NT2/D1 (cell line): ENCODE results near the gene UFC1.
A peak's percentile ranks its signal among the peaks of the same experiment; 100 is the strongest.

Experiments used
- DNase-seq: peaks from one replicate; pipeline ENCODE4 v3.0.0-alpha.2; 2011; ENCODE audit warnings: low read depth, low spot score
- H3K27me3 ChIP-seq: 2 replicates; pipeline ENCODE4 v1.6.0; 2011; ENCODE audit warnings: mild to moderate bottlenecking; ENCODE audit not compliant: insufficient read length, insufficient read depth
- H3K36me3 ChIP-seq: 2 replicates; pipeline ENCODE4 v1.6.1; 2011; ENCODE audit warnings: mild to moderate bottlenecking, low read length, mixed read lengths; ENCODE audit not compliant: insufficient read depth, insufficient read length
- H3K4me1 ChIP-seq: 2 replicates; pipeline ENCODE4 v1.5.1; 2011; ENCODE audit not compliant: insufficient read depth, insufficient read length
- H3K4me3 ChIP-seq: 2 replicates; pipeline ENCODE4 v1.5.1; 2011; ENCODE audit warnings: low read depth; ENCODE audit not compliant: insufficient read length
- H3K9ac ChIP-seq: 2 replicates; pipeline ENCODE4 v1.6.0; 2011; ENCODE audit warnings: low read depth; ENCODE audit not compliant: insufficient read length
- H3K9me3 ChIP-seq: 2 replicates; pipeline ENCODE4 v1.5.1; 2011; ENCODE audit warnings: mild to moderate bottlenecking, low read length; ENCODE audit not compliant: insufficient read depth
- SUZ12 ChIP-seq: IDR thresholded peaks from 2 replicates; pipeline ENCODE4 v1.6.1; 2011; ENCODE audit not compliant: insufficient read length, insufficient read depth; ENCODE audit errors: extremely low read depth
- YY1 ChIP-seq: IDR thresholded peaks from 2 replicates; pipeline ENCODE4 v1.6.1; 2011; ENCODE audit not compliant: insufficient read length, insufficient read depth
- ZNF274 ChIP-seq: IDR thresholded peaks from 2 replicates; pipeline ENCODE4 v1.6.1; 2011; ENCODE audit warnings: mild to moderate bottlenecking, low read depth, low read length

The UFC1 gene

DNA sequence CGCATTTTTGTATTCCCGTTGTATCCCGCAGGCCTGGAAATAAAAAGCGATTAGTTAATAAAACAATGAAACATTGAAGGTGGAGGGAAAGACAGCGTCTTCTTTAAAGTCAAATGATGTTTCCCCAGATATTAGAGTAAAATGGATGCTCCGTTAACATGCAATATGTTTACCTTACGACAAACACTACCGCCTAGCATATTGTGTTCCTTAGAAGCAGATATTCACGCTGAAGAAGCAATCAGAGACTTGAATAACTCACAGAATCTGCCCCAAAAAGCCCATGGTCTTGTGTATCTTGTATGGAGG is 24.1 kb downstream of the UFC1 start:
- no peak for DNase-seq
- Histone ChIP-seq H3K9me3 (no peaks in the 10 kb centered on the region), H3K27me3 (no peaks in the 10 kb centered on the region), H3K4me1 (peaks cover 8% of the 10 kb centered on the region), H3K4me3 (peak overlapping the region; percentile 90), H3K9ac (peak overlapping the region; percentile 92), H3K36me3 (peaks cover 34% of the 10 kb centered on the region)
- no peak for TF ChIP-seq ZNF274
- TF ChIP-seq YY1: no peak
- no peak for TF ChIP-seq SUZ12

DNA sequence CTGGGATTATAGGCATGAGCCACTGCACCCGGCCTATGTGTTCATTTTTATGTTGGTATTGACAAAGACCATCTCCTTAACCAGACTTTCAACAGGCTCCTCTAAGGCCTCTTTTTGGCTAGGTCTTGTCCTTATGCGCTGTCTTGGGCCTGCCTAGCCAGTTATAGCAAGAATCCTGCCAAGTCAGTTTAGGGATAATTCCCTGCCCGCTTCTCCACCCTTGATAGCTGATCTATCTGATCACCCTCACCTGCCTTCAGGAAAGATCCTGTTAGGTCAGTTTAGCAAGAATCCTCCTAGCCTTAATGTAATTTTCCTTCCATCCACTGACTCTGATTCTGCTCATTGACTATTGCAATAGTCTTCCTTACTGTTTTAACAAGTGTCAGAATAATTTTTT is 25.9 kb downstream of the UFC1 start:
- TF ChIP-seq YY1: no peak
- no peak for TF ChIP-seq SUZ12
- TF ChIP-seq ZNF274: no peak
- H3K4me1 ChIP-seq: peaks cover 8% of the 10 kb centered on the region

GRCh38 chr1:161180639-161181038 is 26.9 kb downstream of the UFC1 start:
- H3K36me3 ChIP-seq: peaks cover 9% of the 10 kb centered on the region
- H3K27me3 ChIP-seq: no peaks in the 10 kb centered on the region
- no peak for DNase-seq
- no peak overlapping the region for H3K9ac ChIP-seq
- TF ChIP-seq YY1 (no peak), ZNF274 (no peak), SUZ12 (no peak)
- no peaks in the 10 kb centered on the region for H3K9me3 ChIP-seq
- peaks cover 8% of the 10 kb centered on the region for H3K4me1 ChIP-seq
- no peak overlapping the region for H3K4me3 ChIP-seq

More for the DNA sequence above, 25.9 kb downstream of the UFC1 start:
- Histone ChIP-seq H3K27me3 (no peaks in the 10 kb centered on the region), H3K9me3 (no peaks in the 10 kb centered on the region), H3K9ac (no peak overlapping the region), H3K4me3 (no peak overlapping the region), H3K36me3 (peaks cover 18% of the 10 kb centered on the region)
- DNase-seq: no peak

- H3K4me3 ChIP-seq: no peak overlapping the region
- H3K36me3 ChIP-seq: no peaks in the 10 kb centered on the region
- H3K27me3 ChIP-seq: no peaks in the 10 kb centered on the region
- no peak overlapping the region for H3K9ac ChIP-seq
- DNase-seq: no peak
- no peaks in the 10 kb centered on the region for H3K9me3 ChIP-seq
- no peaks in the 10 kb centered on the region for H3K4me1 ChIP-seq
- TF ChIP-seq ZNF274 (no peak), SUZ12 (no peak), YY1 (no peak)
Observed at GRCh38 chr1:161182214-161182613, 28.4 kb downstream of the UFC1 start.

- Histone ChIP-seq H3K4me3 (no peak overlapping the region), H3K9ac (no peak overlapping the region), H3K36me3 (peaks cover 4% of the 10 kb centered on the region), H3K9me3 (no peaks in the 10 kb centered on the region), H3K4me1 (no peaks in the 10 kb centered on the region), H3K27me3 (no peaks in the 10 kb centered on the region)
- TF ChIP-seq ZNF274 (no peak), YY1 (no peak), SUZ12 (no peak)
- no peak for DNase-seq
Observed at GRCh38 chr1:161185282-161185682, 31.5 kb downstream of the UFC1 start.

DNA sequence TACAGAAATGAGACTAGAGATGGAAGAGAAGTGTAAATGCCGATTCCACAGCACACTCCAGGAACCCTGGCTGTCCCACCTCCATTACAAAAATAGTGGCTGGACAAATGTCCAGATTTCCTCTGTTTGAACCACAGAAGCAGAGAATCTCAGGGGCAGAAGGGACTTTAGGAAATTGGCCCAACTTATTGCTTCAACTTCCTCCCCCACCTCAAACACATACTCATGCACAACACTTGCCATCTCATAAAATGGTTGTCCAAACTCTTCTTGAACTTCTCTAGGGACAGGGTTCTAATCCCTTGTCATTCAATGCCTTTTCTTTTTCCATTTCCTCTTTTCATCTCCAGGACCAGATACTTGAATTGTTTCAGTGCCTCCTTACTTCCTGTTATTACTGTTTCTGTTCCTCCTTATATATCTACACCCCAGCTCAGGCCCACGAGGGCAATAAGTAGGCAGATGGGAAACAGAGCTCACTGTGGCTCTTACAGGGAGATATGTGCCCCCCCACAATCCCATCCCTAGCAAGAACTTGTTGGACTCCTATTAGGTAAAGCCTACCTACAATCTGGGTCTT is 32.0 kb downstream of the UFC1 start:
- Histone ChIP-seq H3K27me3 (no peaks in the 10 kb centered on the region), H3K4me1 (peaks cover 1% of the 10 kb centered on the region), H3K9me3 (no peaks in the 10 kb centered on the region), H3K4me3 (no peak overlapping the region), H3K36me3 (peaks cover 8% of the 10 kb centered on the region), H3K9ac (no peak overlapping the region)
- TF ChIP-seq YY1 (no peak), ZNF274 (no peak)
- no peak for DNase-seq

DNA sequence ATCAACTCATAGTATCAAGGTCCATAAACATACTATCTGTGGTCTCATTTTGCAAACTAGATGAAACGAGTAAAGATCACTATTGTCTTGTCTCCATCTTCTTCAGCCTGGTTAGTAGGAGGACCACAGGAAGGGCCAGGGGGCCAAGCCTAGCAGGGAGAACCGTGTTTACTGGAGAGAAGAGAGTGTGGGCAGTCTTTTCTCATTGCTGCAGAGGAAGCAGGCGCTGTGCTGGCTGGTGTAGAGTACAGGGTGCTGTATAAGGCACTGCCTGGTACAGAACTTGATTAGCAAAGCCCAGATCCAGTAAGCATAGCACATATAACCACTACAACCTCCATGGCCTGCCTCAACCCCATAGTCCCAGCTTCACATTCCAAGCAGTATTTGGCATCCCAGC is 33.5 kb downstream of the UFC1 start:
- Histone ChIP-seq H3K9me3 (no peaks in the 10 kb centered on the region), H3K27me3 (no peaks in the 10 kb centered on the region), H3K4me1 (peaks cover 8% of the 10 kb centered on the region), H3K4me3 (no peak overlapping the region), H3K36me3 (peaks cover 22% of the 10 kb centered on the region), H3K9ac (no peak overlapping the region)
- TF ChIP-seq YY1 (no peak), ZNF274 (no peak), SUZ12 (no peak)
- no peak for DNase-seq

DNA sequence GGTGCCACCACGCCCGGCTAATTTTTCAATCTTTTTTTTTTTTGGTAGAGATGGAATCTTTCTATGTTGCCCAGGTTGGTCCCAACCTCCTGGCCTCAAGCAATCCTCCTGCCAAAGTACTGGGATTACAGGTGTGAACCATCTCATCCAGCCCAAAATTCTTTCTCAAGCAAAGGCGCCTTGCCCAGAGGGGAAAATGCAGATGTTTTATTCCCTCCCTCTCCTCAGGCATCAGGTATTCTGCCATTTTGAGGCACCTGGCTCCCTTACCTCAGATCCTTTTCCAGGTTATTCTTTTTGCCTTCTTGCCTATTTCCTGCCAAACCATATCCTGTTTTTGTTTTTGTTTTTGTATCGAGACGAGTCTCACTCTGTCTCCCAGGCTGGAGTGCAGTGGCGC is 34.6 kb downstream of the UFC1 start:
- H3K4me3 ChIP-seq: no peak overlapping the region
- peaks cover 8% of the 10 kb centered on the region for H3K4me1 ChIP-seq
- no peak overlapping the region for H3K9ac ChIP-seq

More for the DNA sequence above, 34.6 kb downstream of the UFC1 start:
- no peaks in the 10 kb centered on the region for H3K9me3 ChIP-seq
- no peaks in the 10 kb centered on the region for H3K27me3 ChIP-seq
- DNase-seq: no peak
- peaks cover 31% of the 10 kb centered on the region for H3K36me3 ChIP-seq
- TF ChIP-seq YY1 (no peak), ZNF274 (no peak), SUZ12 (no peak)
